IPS-18a (cell line): ENCODE measurements around the gene ZNF674.
"Not testable (repeated sequence)": the region's sequence is repeated elsewhere in the genome, so short reads cannot be mapped to it uniquely, and the experiment has no call there.

Source experiments
- H3K27ac ChIP-seq: one replicate; pipeline ENCODE4 v1.5.1; 2013; ENCODE audit warnings: low read length
- H3K27me3 ChIP-seq: one replicate; pipeline ENCODE4 v1.6.1; 2013; ENCODE audit warnings: mild to moderate bottlenecking, low read length; ENCODE audit not compliant: control insufficient read depth, insufficient read depth
- H3K36me3 ChIP-seq: one replicate; pipeline ENCODE4 v1.6.1; 2013; ENCODE audit warnings: low read depth, low read length; ENCODE audit not compliant: control insufficient read depth
- H3K4me1 ChIP-seq: one replicate; pipeline ENCODE4 v1.6.1; 2013; ENCODE audit warnings: low read depth, low read length; ENCODE audit not compliant: control insufficient read depth
- H3K4me3 ChIP-seq: one replicate; pipeline ENCODE4 v1.5.1; 2013; ENCODE audit warnings: low read length
- H3K9ac ChIP-seq: one replicate; pipeline ENCODE4 v1.6.1; 2013; ENCODE audit warnings: mild to moderate bottlenecking, low read length, moderate library complexity
- H3K9me3 ChIP-seq: one replicate; pipeline ENCODE4 v1.6.1; 2013; ENCODE audit warnings: low read depth, low read length; ENCODE audit not compliant: control insufficient read depth

The ZNF674 gene

GRCh38 chrX:46529740-46530403, 15.3 kb downstream of the ZNF674 start:
- H3K27ac ChIP-seq, H3K4me3 ChIP-seq, H3K4me1 ChIP-seq, H3K27me3 ChIP-seq, H3K36me3 ChIP-seq, H3K9ac ChIP-seq, H3K9me3 ChIP-seq: not testable (repeated sequence)

- not testable (repeated sequence) for H3K4me3 ChIP-seq, H3K4me1 ChIP-seq, H3K27me3 ChIP-seq, H3K9ac ChIP-seq, H3K9me3 ChIP-seq, H3K36me3 ChIP-seq, H3K27ac ChIP-seq
Measured at GRCh38 chrX:46528640-46529039, 16.6 kb downstream of the ZNF674 start.

GRCh38 chrX:46506076-46506475, 39.1 kb downstream of the ZNF674 start:
- no peaks in the 10 kb centered on the region for H3K27me3 ChIP-seq
- H3K9ac ChIP-seq: no peak overlapping the region
- H3K4me3 ChIP-seq: no peak overlapping the region
- H3K4me1 ChIP-seq: no peaks in the 10 kb centered on the region
- no peaks in the 10 kb centered on the region for H3K36me3 ChIP-seq
- H3K27ac ChIP-seq: no peak overlapping the region
- H3K9me3 ChIP-seq: peaks cover 30% of the 10 kb centered on the region

- Histone ChIP-seq H3K27me3 (no peaks in the 10 kb centered on the region), H3K4me1 (no peaks in the 10 kb centered on the region), H3K4me3 (no peak overlapping the region), H3K9me3 (peaks cover 58% of the 10 kb centered on the region), H3K9ac (no peak overlapping the region), H3K36me3 (no peaks in the 10 kb centered on the region), H3K27ac (no peak overlapping the region)
Measured at GRCh38 chrX:46502848-46503247, 42.4 kb downstream of the ZNF674 start.

GRCh38 chrX:46500054-46500453, 45.2 kb downstream of the ZNF674 start:
- H3K36me3 ChIP-seq: no peaks in the 10 kb centered on the region
- H3K4me1 ChIP-seq: no peaks in the 10 kb centered on the region
- H3K4me3 ChIP-seq: no peak overlapping the region
- H3K27ac ChIP-seq: no peak overlapping the region
- no peak overlapping the region for H3K9ac ChIP-seq
- peaks cover 55% of the 10 kb centered on the region for H3K9me3 ChIP-seq
- no peaks in the 10 kb centered on the region for H3K27me3 ChIP-seq

GRCh38 chrX:46488712-46489111, 56.5 kb downstream of the ZNF674 start:
- H3K27me3 ChIP-seq: no peaks in the 10 kb centered on the region
- peak overlapping the region; percentile 45 for H3K27ac ChIP-seq
- H3K36me3 ChIP-seq: no peaks in the 10 kb centered on the region
- H3K4me1 ChIP-seq: peaks cover 13% of the 10 kb centered on the region
- peak overlapping the region; percentile 6 for H3K4me3 ChIP-seq
- H3K9ac ChIP-seq: no peak overlapping the region
- peaks cover 29% of the 10 kb centered on the region for H3K9me3 ChIP-seq

- no peak overlapping the region for H3K9ac ChIP-seq
- H3K27ac ChIP-seq: no peak overlapping the region
- H3K27me3 ChIP-seq: no peaks in the 10 kb centered on the region
- H3K36me3 ChIP-seq: no peaks in the 10 kb centered on the region
- H3K4me3 ChIP-seq: no peak overlapping the region
- H3K4me1 ChIP-seq: peaks cover 13% of the 10 kb centered on the region
- H3K9me3 ChIP-seq: peaks cover 17% of the 10 kb centered on the region
Measured at GRCh38 chrX:46485897-46486296, 59.3 kb downstream of the ZNF674 start.

- not testable (repeated sequence) for H3K9ac ChIP-seq, H3K27ac ChIP-seq, H3K36me3 ChIP-seq, H3K9me3 ChIP-seq, H3K4me1 ChIP-seq, H3K27me3 ChIP-seq, H3K4me3 ChIP-seq
Measured at GRCh38 chrX:46478634-46479033, 66.6 kb downstream of the ZNF674 start.

- H3K9me3 ChIP-seq: peaks cover 7% of the 10 kb centered on the region
- H3K9ac ChIP-seq: no peak overlapping the region
- H3K27me3 ChIP-seq: no peaks in the 10 kb centered on the region
- no peak overlapping the region for H3K4me3 ChIP-seq
- no peak overlapping the region for H3K27ac ChIP-seq
- peaks cover 5% of the 10 kb centered on the region for H3K36me3 ChIP-seq
- H3K4me1 ChIP-seq: no peaks in the 10 kb centered on the region
Measured at GRCh38 chrX:46477435-46477834, 67.8 kb downstream of the ZNF674 start.

- Histone ChIP-seq H3K9ac (no peak overlapping the region), H3K4me3 (no peak overlapping the region), H3K27me3 (no peaks in the 10 kb centered on the region), H3K36me3 (peaks cover 7% of the 10 kb centered on the region), H3K4me1 (no peaks in the 10 kb centered on the region), H3K9me3 (peaks cover 9% of the 10 kb centered on the region), H3K27ac (no peak overlapping the region)
Measured at GRCh38 chrX:46465203-46465602, 80.0 kb downstream of the ZNF674 start.

- Histone ChIP-seq H3K27ac (no peak overlapping the region), H3K27me3 (no peaks in the 10 kb centered on the region), H3K4me3 (no peak overlapping the region), H3K9me3 (peaks cover 9% of the 10 kb centered on the region), H3K36me3 (peaks cover 7% of the 10 kb centered on the region), H3K9ac (no peak overlapping the region), H3K4me1 (no peaks in the 10 kb centered on the region)
Measured at GRCh38 chrX:46463682-46464081, 81.5 kb downstream of the ZNF674 start.

- Histone ChIP-seq H3K4me3 (no peak overlapping the region), H3K4me1 (no peaks in the 10 kb centered on the region), H3K27me3 (no peaks in the 10 kb centered on the region), H3K9ac (no peak overlapping the region), H3K9me3 (peaks cover 8% of the 10 kb centered on the region), H3K27ac (no peak overlapping the region), H3K36me3 (peaks cover 4% of the 10 kb centered on the region)
Measured at GRCh38 chrX:46461660-46462191, 83.5 kb downstream of the ZNF674 start.
